K562 (cell line): Measurements from ENCODE around the gene USP43. TPM values are rescaled to one million over a fixed set of nuclear protein-coding genes. Genes with fewer than 3 reads are reported as not detected.

ENCODE experiments used
- ATAC-seq: fragments of 200-7000 bp; cut with Tn5 transposase; 3 replicates; pipeline ENCODE4 v1.9.1; 2020; ENCODE audit warnings: moderate library complexity
- BruUV-seq: library from RNA; stranded (reverse); fragments of 400-500 nt; replicated peaks from 2 replicates; lab custom pipeline; 2021; lab: Mats Ljungman, UMichigan
- CTCF ChIA-PET: fragments of 300-600 bp; formaldehyde crosslinking; extraction: SDS; loops from one replicate; lab custom pipeline; 2021; ENCODE audit warnings: low intra/inter-chr PET ratio; lab: Yijun Ruan, JAX
- POLR2A ChIA-PET: fragments of 300-600, 350-650 bp; sonication (Branson Sonifier 250); formaldehyde crosslinking; extraction: SDS; loops from one replicate; lab custom pipeline; 2021; ENCODE audit warnings: antibody characterized with exemption, inconsistent platforms; lab: Yijun Ruan, JAX
- DNase-seq, 4 experiments: peaks; one replicate each; pipeline versions ENCODE4 v3.0.0 to v3.0.0-alpha.2; 2011 to 2018; ENCODE audit warnings: low spot score in 3 of 4, mixed read lengths in 3 of 4; ENCODE audit errors: extremely low read depth in 1 of 4
- FAIRE-seq: peaks from 2 replicates; lab custom pipeline; 2011; peaks lifted over from hg19 to GRCh38; lab: Jason Lieb, UNC
- H2AFZ ChIP-seq: 2 replicates; pipeline ENCODE4 v1.6.0; 2011; ENCODE audit warnings: low read depth, low read length, control low read depth, inconsistent platforms
- H3K27ac ChIP-seq: fragments of 200-600 bp; 3 replicates; pipeline ENCODE4 v1.8.0; 2011; ENCODE audit warnings: low read depth, mild to moderate bottlenecking, control low read depth, inconsistent platforms, low read length, moderate library complexity, mixed read lengths; ENCODE audit errors: extremely low read depth
- H3K27me3 ChIP-seq, 2 experiments: fragments of 300-600 bp in 1 of 2; 2 replicates in 1 of 2; 3 replicates in 1 of 2; pipeline versions ENCODE4 v1.6.0 to v1.8.0; 2011; ENCODE audit warnings: inconsistent platforms in 2 of 2, low read length in 2 of 2, mild to moderate bottlenecking in 1 of 2, mixed read lengths in 1 of 2, moderate library complexity in 1 of 2; ENCODE audit not compliant: control insufficient read depth in 2 of 2, insufficient read depth in 2 of 2
- H3K36me3 ChIP-seq: fragments of 300-600 bp; 3 replicates; pipeline ENCODE4 v1.8.0; 2011; ENCODE audit warnings: mild to moderate bottlenecking, low read length, inconsistent platforms; ENCODE audit not compliant: control insufficient read depth, insufficient read depth
- H3K4me1 ChIP-seq, 2 experiments: fragments of 200-600 bp in 1 of 2; replicated peaks in 1 of 2; 2 replicates in 1 of 2; 3 replicates in 1 of 2; pipeline versions ENCODE4 v1.5.1 to v1.8.0; 2011; ENCODE audit warnings: inconsistent platforms in 2 of 2, low read length in 2 of 2, mild to moderate bottlenecking in 1 of 2, mixed read lengths in 1 of 2, moderate library complexity in 1 of 2; ENCODE audit not compliant: control insufficient read depth in 2 of 2, insufficient read depth in 2 of 2
- H3K4me2 ChIP-seq: 2 replicates; pipeline ENCODE4 v1.6.1; 2011; ENCODE audit warnings: low read length, control low read depth, inconsistent platforms, mixed read lengths; ENCODE audit not compliant: insufficient read depth
- H3K4me3 ChIP-seq: fragments of 200-600 bp; sonication (generic), shearing (Covaris generic); 2 replicates; pipeline ENCODE4 v1.5.1; 2016; ENCODE audit warnings: control low read depth, inconsistent platforms
- H3K79me2 ChIP-seq: fragments of 200-600 bp; 3 replicates; pipeline ENCODE4 v1.8.0; 2011; ENCODE audit warnings: low read length, inconsistent platforms; ENCODE audit not compliant: control insufficient read depth, insufficient read depth
- H3K9ac ChIP-seq, 2 experiments: 2 replicates each; pipeline versions ENCODE4 v1.6.0 to v1.6.1; 2011; ENCODE audit warnings: low read depth in 2 of 2, low read length in 2 of 2, control low read depth in 1 of 2, inconsistent platforms in 1 of 2, mild to moderate bottlenecking in 1 of 2, mixed read lengths in 1 of 2; ENCODE audit not compliant: insufficient read depth in 1 of 2
- H3K9me1 ChIP-seq: one replicate; pipeline ENCODE4 v1.6.0; 2011; ENCODE audit warnings: inconsistent platforms, mild to moderate bottlenecking, low read length, moderate library complexity; ENCODE audit not compliant: control insufficient read depth, insufficient read depth
- H3K9me3 ChIP-seq: replicated peaks from 2 replicates; pipeline ENCODE4 v1.5.1; 2011; ENCODE audit warnings: low read depth, low read length, inconsistent platforms; ENCODE audit not compliant: control insufficient read depth, insufficient read depth
- H4K20me1 ChIP-seq: replicated peaks from 2 replicates; pipeline ENCODE4 v1.6.1; 2011; ENCODE audit warnings: low read length, inconsistent platforms, mixed read lengths; ENCODE audit not compliant: control insufficient read depth, insufficient read depth
- BRF2 ChIP-seq: IDR thresholded peaks from 3 replicates; pipeline ENCODE4 v1.6.1; 2011; ENCODE audit warnings: borderline replicate concordance, mild to moderate bottlenecking; ENCODE audit not compliant: insufficient read length, insufficient read depth
- ETV5 ChIP-seq: sonication (generic); formaldehyde crosslinking; IDR thresholded peaks from 2 replicates; pipeline ENCODE4 v1.4.0; 2020; ENCODE audit warnings: low read depth, mild to moderate bottlenecking, missing genetic modification reagents
- FOXJ2 ChIP-seq: fragments of 200-800 bp; sonication (Bioruptor generic); IDR thresholded peaks from 2 replicates; pipeline ENCODE4 v1.6.1; 2016; ENCODE audit warnings: missing genetic modification characterization, missing compliant biosample characterization
- GATAD2A ChIP-seq: fragments of 450-650 bp; IDR thresholded peaks from 2 replicates; pipeline ENCODE4 v1.6.1; 2017
- RBM25 ChIP-seq: fragments of 200-400 bp; formaldehyde crosslinking; IDR thresholded peaks from 2 replicates; pipeline ENCODE4 v1.6.1; 2018; ENCODE audit warnings: low read length, low read depth, moderate library complexity; ENCODE audit not compliant: severe bottlenecking
- TAF1 ChIP-seq: IDR thresholded peaks from 2 replicates; pipeline ENCODE4 v1.6.1; 2011; ENCODE audit warnings: mild to moderate bottlenecking, low read length, moderate library complexity; ENCODE audit not compliant: insufficient read depth, control insufficient read depth, severe bottlenecking; ENCODE audit errors: extremely low read depth
- TCF3 ChIP-seq: sonication (generic); formaldehyde crosslinking; IDR thresholded peaks from 2 replicates; pipeline ENCODE4 v1.4.0; 2020; ENCODE audit warnings: mild to moderate bottlenecking, missing genetic modification reagents
- WGBS: fragments of 100-300 bp; shearing (Covaris generic); methylation state at CpG from one replicate; pipeline ENCODE4 v1.1.6; 2016; ENCODE audit warnings: low coverage, mixed read lengths; ENCODE audit not compliant: insufficient coverage; ENCODE audit errors: missing lambda C conversion rate; 5-methylcytosine and 5-hydroxymethylcytosine counted together
- in situ Hi-C: fragments of 300-500 bp; cut with MboI; formaldehyde crosslinking; loops from 4 replicates; pipeline ENCODE4 v1.15.0; 2018; ENCODE audit warnings: inconsistent platforms, mixed read lengths
- intact Hi-C: fragments of 100-400 bp; cut with micrococcal nuclease; formaldehyde crosslinking; loops from 2 replicates; pipeline ENCODE4 v1.14.2; 2022
- polyA plus RNA-seq, 8 experiments: library from polyadenylated mRNA; depleted of rRNA in 4 of 8; stranded (reverse) in 5 of 8; unstranded in 3 of 8; fragments of >200 nt; fragmentation: Nextera tagmentation in 2 of 8; fragmentation: Illumina TruSeq in 1 of 8; extraction: Ambion mirVana in 2 of 8; extraction: Trizol in 1 of 8; gene quantifications; 2 replicates each; pipeline versions ENCODE4 v1.2.1 to v1.2.3, GENCODE V29; 2011 to 2014; ENCODE audit warnings: inconsistent platforms in 1 of 8, missing spikeins in 1 of 8
- total RNA-seq, 7 experiments: library from RNA; depleted of rRNA in 6 of 7; stranded (reverse); fragments of >200 nt in 6 of 7; fragmentation: Illumina TruSeq in 2 of 7; extraction: Trizol in 2 of 7; gene quantifications; 2 replicates each; pipeline versions ENCODE4 v1.2.1 to v1.2.3, GENCODE V29; 2011 to 2021; ENCODE audit warnings: low replicate concordance in 1 of 7

The USP43 gene
- total and polyA plus RNA-seq, 9 of the 15 experiments (the other 6 are each of a cell fraction or from before 2014, with no cell fraction given), result 0.01 to 0.18 (median 0.06) TPM; not detected in 1

DNA sequence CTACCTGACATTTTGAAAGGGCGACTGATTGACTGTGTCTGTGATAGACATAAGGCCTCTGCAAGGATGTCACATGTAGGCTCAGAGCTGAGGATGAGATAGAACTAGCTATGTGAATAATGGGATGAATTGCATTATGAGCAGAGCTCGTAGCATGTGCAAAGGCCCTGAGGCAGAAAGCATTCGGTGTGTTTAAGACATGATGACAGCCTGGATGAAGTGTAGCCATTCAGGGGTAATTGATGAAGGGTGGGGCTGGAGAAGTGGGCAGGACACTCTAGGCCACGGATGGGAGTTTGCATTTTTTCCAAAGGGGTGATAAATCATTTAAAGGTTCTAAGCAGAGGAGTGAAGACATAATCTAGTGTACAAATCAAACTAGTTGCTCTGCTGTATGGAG lies 62.6 kb downstream of the USP43 start:
- intact Hi-C loops (no loop called here), in situ Hi-C loops (no loop called here)
- Histone ChIP-seq H3K4me2 (no peak overlapping the region), H3K27me3 (peaks cover 2 to 18% of the 10 kb centered on the region in 2 experiments; a peak in 2 of 5 replicates), H3K9ac (no peak overlapping the region), H3K9me1 (no peaks in the 10 kb centered on the region), H3K4me3 (no peak overlapping the region), H3K4me1 (no peaks in the 10 kb centered on the region), H3K36me3 (no peaks in the 10 kb centered on the region), H3K79me2 (no peaks in the 10 kb centered on the region), H3K27ac (no peak overlapping the region), H4K20me1 (no peaks in the 10 kb centered on the region; the same call in 1 of the 2 replicates), H3K9me3 (no peaks in the 10 kb centered on the region), H2AFZ (no peak overlapping the region)
- ChIA-PET CTCF (no interaction called here), POLR2A (no interaction called here)
- ATAC-seq (no peak), FAIRE-seq (no peak), DNase-seq (no peak)
- WGBS, result 0% methylated on average over 4 of the region's 4 CpGs
- peak; percentile 6 for TF ChIP-seq RBM25
- TF ChIP-seq TAF1, result no peak
- no peak for TF ChIP-seq BRF2
- TF ChIP-seq GATAD2A, result no peak
- BruUV-seq, result no TSS peak

DNA sequence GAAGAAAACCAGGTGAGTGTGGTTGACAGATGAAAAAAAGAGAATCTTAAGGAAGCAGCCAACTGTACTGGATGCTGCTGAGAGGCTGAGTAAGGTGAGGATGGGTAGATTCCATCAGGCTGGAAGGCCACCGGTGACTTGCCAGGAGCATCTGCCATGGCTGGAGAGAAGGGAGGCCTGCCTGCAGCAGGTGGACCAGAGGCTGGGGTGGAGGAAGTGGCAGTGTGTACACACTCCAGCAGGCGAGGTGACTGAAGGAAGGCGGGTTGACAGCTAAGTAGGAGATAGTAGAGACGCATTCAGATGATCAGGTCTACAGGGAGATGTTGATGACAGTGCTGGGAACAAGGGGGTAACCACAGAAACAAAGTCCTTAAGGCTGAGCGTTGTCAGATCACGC lies 69.5 kb downstream of the USP43 start:
- Histone ChIP-seq H4K20me1 (no peaks in the 10 kb centered on the region), H3K9me1 (no peaks in the 10 kb centered on the region), H3K27me3 (peaks cover 2 to 17% of the 10 kb centered on the region in 2 experiments; a peak in 2 of 5 replicates), H3K4me1 (no peaks in the 10 kb centered on the region), H3K9me3 (no peaks in the 10 kb centered on the region), H2AFZ (no peak overlapping the region), H3K9ac (no peak overlapping the region; a peak in 1 of 4 replicates), H3K27ac (no peak overlapping the region), H3K79me2 (no peaks in the 10 kb centered on the region), H3K4me3 (no peak overlapping the region), H3K36me3 (no peaks in the 10 kb centered on the region), H3K4me2 (no peak overlapping the region)
- ChIA-PET CTCF (no interaction called here), POLR2A (no interaction called here)
- DNase-seq, result no peak
- no peak for ATAC-seq
- no peak for FAIRE-seq
- in situ Hi-C loops (no loop called here), intact Hi-C loops (no loop called here)
- no TSS peak for BruUV-seq
- WGBS, result 3% methylated on average over 5 of the region's 6 CpGs
- no peak for TF ChIP-seq ETV5
- no peak for TF ChIP-seq TCF3 (CRISPR knock-in tag)
- TF ChIP-seq FOXJ2, result no peak
